NT2/D1 (cell line): Measurements from ENCODE around the gene RNF13.

ENCODE experiments used
- SUZ12 ChIP-seq: IDR thresholded peaks from 2 replicates; pipeline ENCODE4 v1.6.1; 2011; ENCODE audit not compliant: insufficient read length, insufficient read depth; ENCODE audit errors: extremely low read depth
- YY1 ChIP-seq: IDR thresholded peaks from 2 replicates; pipeline ENCODE4 v1.6.1; 2011; ENCODE audit not compliant: insufficient read length, insufficient read depth
- ZNF274 ChIP-seq: IDR thresholded peaks from 2 replicates; pipeline ENCODE4 v1.6.1; 2011; ENCODE audit warnings: mild to moderate bottlenecking, low read depth, low read length

- TF ChIP-seq SUZ12 = no peak
- no peak for TF ChIP-seq YY1
- TF ChIP-seq ZNF274 = no peak
These were observed 136.2 kb downstream of the RNF13 start for GRCh38 chr3:149949181-149949580.
